IMR-90 (cell line): ENCODE measurements around the gene SURF2. TPM values are rescaled to one million over a fixed set of nuclear protein-coding genes. Genes with fewer than 3 reads are reported as not detected.

Source experiments
- ATAC-seq: fragments of 200-7000 bp; cut with Tn5 transposase; 2 replicates; pipeline ENCODE4 v1.9.1; 2020; ENCODE audit warnings: low read depth, mild to moderate bottlenecking, moderate library complexity
- BruUV-seq: library from RNA; stranded (reverse); fragments of 400-500 nt; replicated peaks from 2 replicates; lab custom pipeline; 2021; lab: Mats Ljungman, UMichigan
- CTCF ChIA-PET: fragments of 300-600 bp; formaldehyde crosslinking; extraction: SDS; loops from one replicate; lab custom pipeline; 2021; ENCODE audit warnings: antibody characterized with exemption; lab: Yijun Ruan, JAX
- POLR2A ChIA-PET: fragments of 300-600 bp; sonication (Branson Sonifier 250); formaldehyde crosslinking; loops from one replicate; lab custom pipeline; 2022; ENCODE audit warnings: antibody characterized with exemption; ENCODE audit not compliant: unreplicated experiment; lab: Charles Lee
- DNase-seq: peaks from one replicate; pipeline ENCODE4 v3.0.0; 2013
- H2AFZ ChIP-seq: replicated peaks from 2 replicates; pipeline ENCODE3; 2013; ENCODE audit warnings: low read length, mild to moderate bottlenecking; ENCODE audit not compliant: poor library complexity
- H2AK5ac ChIP-seq: 2 replicates; pipeline ENCODE4 v1.6.1; 2013; ENCODE audit warnings: low read depth, low read length, inconsistent platforms
- H2AK9ac ChIP-seq: replicated peaks from 2 replicates; pipeline ENCODE3; 2013; ENCODE audit warnings: mild to moderate bottlenecking, low read depth, low read length, moderate library complexity; ENCODE audit not compliant: poor library complexity
- H2BK120ac ChIP-seq: 2 replicates; pipeline ENCODE4 v1.6.1; 2013; ENCODE audit warnings: low read depth, low read length, inconsistent platforms
- H2BK15ac ChIP-seq: 3 replicates; pipeline ENCODE4 v1.6.1; 2013; ENCODE audit warnings: low read depth, low read length, inconsistent platforms
- H2BK20ac ChIP-seq: 2 replicates; pipeline ENCODE4 v1.6.1; 2013; ENCODE audit warnings: low read depth, mild to moderate bottlenecking, inconsistent platforms, low read length, moderate library complexity
- H2BK5ac ChIP-seq: 2 replicates; pipeline ENCODE4 v1.6.1; 2013; ENCODE audit warnings: mild to moderate bottlenecking, low read depth, low read length, inconsistent platforms; ENCODE audit not compliant: poor library complexity, severe bottlenecking
- H3K14ac ChIP-seq: replicated peaks from 2 replicates; pipeline ENCODE4 v1.6.1; 2013; ENCODE audit warnings: low read depth, low read length, inconsistent platforms
- H3K18ac ChIP-seq: 2 replicates; pipeline ENCODE4 v1.6.1; 2013; ENCODE audit warnings: low read depth, low read length, control low read depth
- H3K23ac ChIP-seq: 2 replicates; pipeline ENCODE4 v1.6.1; 2013; ENCODE audit warnings: low read depth, low read length, inconsistent platforms
- H3K27ac ChIP-seq: 2 replicates; pipeline ENCODE4 v1.5.1; 2013; ENCODE audit warnings: mild to moderate bottlenecking, control low read depth, low read length; ENCODE audit not compliant: insufficient read depth
- H3K27me3 ChIP-seq: 2 replicates; pipeline ENCODE4 v1.6.1; 2013; ENCODE audit warnings: low read length; ENCODE audit not compliant: control insufficient read depth, insufficient read depth
- H3K36me3 ChIP-seq: 2 replicates; pipeline ENCODE4 v1.6.1; 2013; ENCODE audit warnings: low read length, mixed read lengths; ENCODE audit not compliant: control insufficient read depth, insufficient read depth
- H3K4ac ChIP-seq: 2 replicates; pipeline ENCODE4 v1.6.1; 2013; ENCODE audit warnings: low read depth, low read length, inconsistent platforms
- H3K4me1 ChIP-seq: 2 replicates; pipeline ENCODE4 v1.6.1; 2013; ENCODE audit warnings: low read length, mixed read lengths; ENCODE audit not compliant: control insufficient read depth, insufficient read depth
- H3K4me2 ChIP-seq: 2 replicates; pipeline ENCODE4 v1.6.1; 2013; ENCODE audit warnings: low read depth, mild to moderate bottlenecking, control low read depth, low read length, moderate library complexity
- H3K4me3 ChIP-seq: 2 replicates; pipeline ENCODE4 v1.5.1; 2013; ENCODE audit warnings: low read depth, mild to moderate bottlenecking, control low read depth, low read length, moderate library complexity; ENCODE audit not compliant: insufficient read depth
- H3K56ac ChIP-seq: 2 replicates; pipeline ENCODE4 v1.6.1; 2013; ENCODE audit warnings: low read length, inconsistent platforms; ENCODE audit not compliant: insufficient read depth; ENCODE audit errors: extremely low read depth
- H3K79me1 ChIP-seq, 2 experiments: 2 replicates each; pipeline ENCODE4 v1.6.1; 2013; ENCODE audit warnings: low read length in 2 of 2, inconsistent platforms in 1 of 2, low read depth in 1 of 2
- H3K9ac ChIP-seq: 2 replicates; pipeline ENCODE4 v1.6.1; 2013; ENCODE audit warnings: low read depth, low read length, control low read depth
- H3K9me1 ChIP-seq: 2 replicates; pipeline ENCODE4 v1.6.1; 2013; ENCODE audit warnings: low read length, inconsistent platforms; ENCODE audit not compliant: insufficient read depth
- H3K9me3 ChIP-seq: 2 replicates; pipeline ENCODE4 v1.6.1; 2013; ENCODE audit warnings: low read length; ENCODE audit not compliant: control insufficient read depth, insufficient read depth
- H4K20me1 ChIP-seq: 2 replicates; pipeline ENCODE4 v1.6.1; 2013; ENCODE audit warnings: low read length, inconsistent platforms; ENCODE audit not compliant: insufficient read depth
- H4K5ac ChIP-seq: 2 replicates; pipeline ENCODE4 v1.6.1; 2013; ENCODE audit warnings: mild to moderate bottlenecking, low read depth, low read length, control low read depth
- H4K8ac ChIP-seq, 2 experiments: 2 replicates each; pipeline ENCODE4 v1.6.1; 2013; ENCODE audit warnings: low read depth in 2 of 2, low read length in 2 of 2, control low read depth in 1 of 2, inconsistent platforms in 1 of 2
- H4K91ac ChIP-seq: 2 replicates; pipeline ENCODE4 v1.6.1; 2013; ENCODE audit warnings: low read depth, low read length, inconsistent platforms; ENCODE audit not compliant: insufficient read depth
- BHLHE40 ChIP-seq: fragments of 150-350 bp; IDR thresholded peaks from 2 replicates; pipeline ENCODE4 v1.6.1; 2016; ENCODE audit warnings: mild to moderate bottlenecking, low read depth, low read length
- CEBPB ChIP-seq: IDR thresholded peaks from 2 replicates; pipeline ENCODE4 v1.6.1; 2012; ENCODE audit warnings: low read depth, low read length, improper control_type of control experiment
- CHD1 ChIP-seq: IDR thresholded peaks from 2 replicates; pipeline ENCODE4 v1.6.1; 2012; ENCODE audit warnings: low read depth, low read length, improper control_type of control experiment
- CTCF ChIP-seq: conservative IDR thresholded peaks from 2 replicates; pipeline ENCODE4 v1.5.1; 2012; ENCODE audit warnings: mild to moderate bottlenecking, low read depth, low read length, improper control_type of control experiment
- ELK1 ChIP-seq: fragments of 150-350 bp; IDR thresholded peaks from 2 replicates; pipeline ENCODE4 v1.6.1; 2016; ENCODE audit warnings: low read depth, mild to moderate bottlenecking, low read length, moderate library complexity, borderline replicate concordance
- FOS ChIP-seq: fragments of 150-350 bp; IDR thresholded peaks from 2 replicates; pipeline ENCODE4 v1.6.1; 2016; ENCODE audit warnings: low read depth, low read length
- MAFK ChIP-seq: IDR thresholded peaks from 2 replicates; pipeline ENCODE4 v1.6.1; 2012; ENCODE audit warnings: low read depth, low read length, improper control_type of control experiment
- MAZ ChIP-seq: IDR thresholded peaks from 2 replicates; pipeline ENCODE4 v1.6.1; 2012; ENCODE audit warnings: low read depth, mild to moderate bottlenecking, low read length, improper control_type of control experiment, moderate library complexity, borderline replicate concordance
- MXI1 ChIP-seq: IDR thresholded peaks from 2 replicates; pipeline ENCODE4 v1.6.1; 2012; ENCODE audit warnings: low read depth, mild to moderate bottlenecking, low read length, moderate library complexity, borderline replicate concordance
- NFE2L2 ChIP-seq: fragments of 150-350 bp; IDR thresholded peaks from 2 replicates; pipeline ENCODE4 v1.6.1; 2016; ENCODE audit warnings: low read depth, mild to moderate bottlenecking, low read length
- POLR2A ChIP-seq: IDR thresholded peaks from 2 replicates; pipeline ENCODE4 v1.6.1; 2012; ENCODE audit warnings: mild to moderate bottlenecking, low read depth, low read length
- RAD21 ChIP-seq: IDR thresholded peaks from 2 replicates; pipeline ENCODE4 v1.6.1; 2012; ENCODE audit warnings: low read length, improper control_type of control experiment
- RCOR1 ChIP-seq: IDR thresholded peaks from 2 replicates; pipeline ENCODE4 v1.6.1; 2012; ENCODE audit warnings: mild to moderate bottlenecking, low read length, improper control_type of control experiment; ENCODE audit not compliant: insufficient replicate concordance
- RFX5 ChIP-seq: IDR thresholded peaks from 2 replicates; pipeline ENCODE4 v1.8.0; 2012; ENCODE audit warnings: low read depth, mild to moderate bottlenecking, low read length, moderate library complexity
- SMC3 ChIP-seq: fragments of 150-350 bp; IDR thresholded peaks from 2 replicates; pipeline ENCODE4 v1.6.1; 2016; ENCODE audit warnings: low read depth, mild to moderate bottlenecking, antibody characterized with exemption, low read length, moderate library complexity
- USF2 ChIP-seq: fragments of 150-350 bp; IDR thresholded peaks from 2 replicates; pipeline ENCODE4 v1.6.1; 2017; ENCODE audit warnings: mild to moderate bottlenecking, antibody characterized with exemption, low read length, low read depth
- WGBS, 2 experiments: methylation state at CpG; one replicate each; pipeline versions ENCODE4 v1.1.5 to v1.1.7; 2013; ENCODE audit warnings: missing lambda C conversion rate in 2 of 2; ENCODE audit not compliant: insufficient read length in 1 of 2; ENCODE audit errors: extremely low coverage in 2 of 2; 5-methylcytosine and 5-hydroxymethylcytosine counted together
- dilution Hi-C: fragments of 300-500 bp; cut with HindIII; formaldehyde crosslinking; loops from one replicate; pipeline ENCODE4 v1.14.3; 2018; ENCODE audit warnings: low sequenced_read_pairs; ENCODE audit not compliant: unreplicated experiment
- in situ Hi-C: fragments of 300-500 bp; cut with MboI; formaldehyde crosslinking; loops from 3 replicates; pipeline ENCODE4 v1.14.3; 2019; ENCODE audit warnings: low sequenced_read_pairs, inconsistent platforms, mixed read lengths
- intact Hi-C: fragments of 100-400 bp; cut with micrococcal nuclease; formaldehyde crosslinking; loops from 2 replicates; pipeline ENCODE4 v1.10.0; 2022
- polyA plus RNA-seq, 3 experiments: library from polyadenylated mRNA; depleted of rRNA; stranded (reverse); fragments of >200 nt; gene quantifications; 2 replicates each; pipeline ENCODE4 v1.2.3, GENCODE V29; 2012; ENCODE audit warnings: low replicate concordance in 1 of 3
- total RNA-seq: library from RNA; depleted of rRNA; stranded (reverse); fragments of >200 nt; gene quantifications from 2 replicates; pipeline ENCODE4 v1.2.3, GENCODE V29; 2012

SURF2 gene
- total and polyA plus RNA-seq, 2 of the 4 experiments (the other 2 are of a cell fraction) = 9.9 to 16.3 TPM

- in situ Hi-C loops = no loop called here
- dilution Hi-C loops = no loop called here
- no peak overlapping the region for H4K8ac ChIP-seq
These were observed 1.3 kb downstream of the SURF2 start for GRCh38 chr9:133357656-133358055.

More at GRCh38 chr9:133357656-133358055, 1.3 kb downstream of the SURF2 start:
- Histone ChIP-seq H4K91ac (no peak overlapping the region), H3K4me3 (no peak overlapping the region), H3K23ac (no peak overlapping the region), H2AFZ (no peak overlapping the region), H3K79me1 (peaks cover 31 to 78% of the 10 kb centered on the region in 2 experiments), H2BK5ac (no peak overlapping the region), H3K4ac (no peak overlapping the region), H4K20me1 (peaks cover 51% of the 10 kb centered on the region), H2BK15ac (no peak overlapping the region), H3K27ac (no peak overlapping the region), H2BK120ac (no peak overlapping the region), H3K4me2 (no peak overlapping the region; the same call in 1 of the 2 replicates), H3K14ac (no peak overlapping the region), H3K9me1 (no peaks in the 10 kb centered on the region; the same call in 1 of the 2 replicates), H2BK20ac (no peak overlapping the region), H3K4me1 (peaks cover 10% of the 10 kb centered on the region; the same call in 1 of the 2 replicates), H3K27me3 (no peaks in the 10 kb centered on the region), H3K18ac (no peak overlapping the region), H3K9me3 (no peaks in the 10 kb centered on the region), H3K56ac (no peak overlapping the region), H2AK5ac (no peak overlapping the region), H2AK9ac (peak overlapping the region; percentile 47), H3K36me3 (peaks cover 42% of the 10 kb centered on the region), H4K5ac (no peak overlapping the region), H3K9ac (no peak overlapping the region)
- POLR2A ChIA-PET = interaction anchor here (1.1 kb wide), 1 partner anchor 10 kb away, joined by 6 read pairs; the partner anchor contains the start of genes MED22 and RPL7A
- DNase-seq = no peak
- intact Hi-C loops = loop anchor here (2.0 kb wide), 1 partner anchor 129 kb away; no protein-coding TSS in a partner anchor
- CTCF ChIA-PET = no interaction called here
- TF ChIP-seq RFX5 = no peak
- no peak for TF ChIP-seq MAZ
- TF ChIP-seq CHD1 = no peak
- no peak for TF ChIP-seq USF2
- no peak for TF ChIP-seq NFE2L2
- no peak for TF ChIP-seq RAD21
- TF ChIP-seq SMC3 = no peak
- no peak for TF ChIP-seq MAFK
- TF ChIP-seq ELK1 = no peak
- TF ChIP-seq MXI1 = no peak
- TF ChIP-seq POLR2A = no peak
- no peak for TF ChIP-seq BHLHE40
- TF ChIP-seq CEBPB = no peak
- no peak for TF ChIP-seq FOS
- no peak for TF ChIP-seq CTCF
- no peak for TF ChIP-seq RCOR1
- 40% methylated on average over 6 of the region's 14 CpGs; no CpG with 5 or more reads in 1 of the 2 experiments for WGBS, 2 experiments
- ATAC-seq = no peak
- BruUV-seq = no TSS peak
